K562 treated with DMSO at 1 percent for 4 hours (cell line): Measurements from ENCODE around the gene CIZ1. TPM values are rescaled to one million over a fixed set of nuclear protein-coding genes. Genes with fewer than 3 reads are reported as not detected.

Experiments used
- total RNA-seq: library from RNA; unstranded; fragments of 300-600 nt; gene quantifications from 2 replicates; pipeline ENCODE4 v1.2.3, GENCODE V29; 2022; ENCODE audit not compliant: insufficient read depth

Gene CIZ1, protein sequence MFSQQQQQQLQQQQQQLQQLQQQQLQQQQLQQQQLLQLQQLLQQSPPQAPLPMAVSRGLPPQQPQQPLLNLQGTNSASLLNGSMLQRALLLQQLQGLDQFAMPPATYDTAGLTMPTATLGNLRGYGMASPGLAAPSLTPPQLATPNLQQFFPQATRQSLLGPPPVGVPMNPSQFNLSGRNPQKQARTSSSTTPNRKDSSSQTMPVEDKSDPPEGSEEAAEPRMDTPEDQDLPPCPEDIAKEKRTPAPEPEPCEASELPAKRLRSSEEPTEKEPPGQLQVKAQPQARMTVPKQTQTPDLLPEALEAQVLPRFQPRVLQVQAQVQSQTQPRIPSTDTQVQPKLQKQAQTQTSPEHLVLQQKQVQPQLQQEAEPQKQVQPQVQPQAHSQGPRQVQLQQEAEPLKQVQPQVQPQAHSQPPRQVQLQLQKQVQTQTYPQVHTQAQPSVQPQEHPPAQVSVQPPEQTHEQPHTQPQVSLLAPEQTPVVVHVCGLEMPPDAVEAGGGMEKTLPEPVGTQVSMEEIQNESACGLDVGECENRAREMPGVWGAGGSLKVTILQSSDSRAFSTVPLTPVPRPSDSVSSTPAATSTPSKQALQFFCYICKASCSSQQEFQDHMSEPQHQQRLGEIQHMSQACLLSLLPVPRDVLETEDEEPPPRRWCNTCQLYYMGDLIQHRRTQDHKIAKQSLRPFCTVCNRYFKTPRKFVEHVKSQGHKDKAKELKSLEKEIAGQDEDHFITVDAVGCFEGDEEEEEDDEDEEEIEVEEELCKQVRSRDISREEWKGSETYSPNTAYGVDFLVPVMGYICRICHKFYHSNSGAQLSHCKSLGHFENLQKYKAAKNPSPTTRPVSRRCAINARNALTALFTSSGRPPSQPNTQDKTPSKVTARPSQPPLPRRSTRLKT
- 343 and 379 TPM in 2 replicates for total RNA-seq

DNA sequence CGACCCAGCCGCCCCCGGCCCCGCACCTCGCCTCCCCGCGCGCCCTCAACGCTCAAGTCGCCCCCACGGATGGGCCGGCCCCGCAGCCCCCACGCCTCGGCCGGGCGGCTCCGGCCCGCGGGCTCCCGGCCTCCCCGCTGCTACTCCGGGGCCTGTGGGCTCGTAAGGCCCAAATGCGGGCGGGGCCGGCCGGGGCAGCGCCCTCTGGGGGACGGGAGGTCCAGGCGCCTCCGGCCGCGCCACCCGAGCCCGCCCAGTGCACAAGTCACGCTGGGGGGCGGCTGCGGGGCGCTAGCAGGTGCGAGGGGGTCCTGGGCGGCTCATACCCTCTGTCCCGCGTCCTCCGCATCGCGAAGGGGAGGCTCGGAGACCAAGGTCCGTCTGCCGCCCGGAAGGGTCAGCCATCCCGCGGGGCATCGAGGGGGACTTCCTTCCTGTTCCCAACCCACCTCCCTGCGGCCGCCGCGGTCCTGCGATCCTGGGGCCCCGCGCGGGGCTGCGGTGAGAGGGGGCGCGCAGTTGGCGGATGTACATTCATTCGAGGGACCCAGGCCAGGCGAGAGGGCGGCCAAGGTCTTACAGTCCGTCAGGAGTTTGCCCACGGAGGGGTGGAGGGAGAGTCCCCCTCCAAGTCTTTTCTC is at the start of gene CIZ1:
CIZ1 (minus strand) TSS at position 167 of the 641 bp plus-strand sequence. CDS start 715 bp downstream, outside the sequence.

DNA sequence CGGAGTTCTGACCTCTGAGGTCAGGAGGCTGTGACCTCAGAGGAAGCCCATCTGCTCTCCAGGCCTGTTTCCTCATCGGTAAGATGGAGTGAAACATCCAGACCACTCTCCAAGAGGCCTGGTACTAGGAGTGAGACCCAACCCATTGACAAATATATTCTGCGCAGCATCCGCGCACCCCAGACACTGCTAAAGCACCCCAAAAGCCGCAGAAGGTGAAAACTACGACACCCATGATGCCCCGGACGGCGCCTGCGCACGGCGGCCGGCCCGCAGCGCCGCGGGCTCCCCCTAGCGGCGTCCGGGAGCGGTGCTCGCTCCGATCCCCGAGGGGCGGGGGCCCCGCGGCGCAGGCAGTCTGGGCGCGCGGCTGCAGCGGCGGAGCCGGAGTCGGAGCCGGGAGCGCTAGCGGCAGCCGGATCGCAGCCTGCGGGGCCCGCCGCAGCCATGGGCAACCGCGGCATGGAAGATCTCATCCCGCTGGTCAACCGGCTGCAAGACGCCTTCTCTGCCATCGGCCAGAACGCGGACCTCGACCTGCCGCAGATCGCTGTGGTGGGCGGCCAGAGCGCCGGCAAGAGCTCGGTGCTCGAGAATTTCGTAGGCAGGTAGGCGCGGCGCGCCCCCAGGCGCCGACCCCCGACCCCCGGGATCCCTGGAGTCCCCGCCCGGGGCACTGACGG is 11.8 kb upstream of the CIZ1 start, which contains the start of gene DNM1:
DNM1 (plus strand) TSS at position 356 of the 683 bp plus-strand sequence; CDS start at position 448, 92 bp downstream.

GRCh38 chr9:128159784-128160602 is 31.4 kb downstream of the CIZ1 start, which contains the start of gene BBLN:
BBLN (plus strand) TSS chr9:128160265; CDS start chr9:128160408, 143 bp downstream.

DNA sequence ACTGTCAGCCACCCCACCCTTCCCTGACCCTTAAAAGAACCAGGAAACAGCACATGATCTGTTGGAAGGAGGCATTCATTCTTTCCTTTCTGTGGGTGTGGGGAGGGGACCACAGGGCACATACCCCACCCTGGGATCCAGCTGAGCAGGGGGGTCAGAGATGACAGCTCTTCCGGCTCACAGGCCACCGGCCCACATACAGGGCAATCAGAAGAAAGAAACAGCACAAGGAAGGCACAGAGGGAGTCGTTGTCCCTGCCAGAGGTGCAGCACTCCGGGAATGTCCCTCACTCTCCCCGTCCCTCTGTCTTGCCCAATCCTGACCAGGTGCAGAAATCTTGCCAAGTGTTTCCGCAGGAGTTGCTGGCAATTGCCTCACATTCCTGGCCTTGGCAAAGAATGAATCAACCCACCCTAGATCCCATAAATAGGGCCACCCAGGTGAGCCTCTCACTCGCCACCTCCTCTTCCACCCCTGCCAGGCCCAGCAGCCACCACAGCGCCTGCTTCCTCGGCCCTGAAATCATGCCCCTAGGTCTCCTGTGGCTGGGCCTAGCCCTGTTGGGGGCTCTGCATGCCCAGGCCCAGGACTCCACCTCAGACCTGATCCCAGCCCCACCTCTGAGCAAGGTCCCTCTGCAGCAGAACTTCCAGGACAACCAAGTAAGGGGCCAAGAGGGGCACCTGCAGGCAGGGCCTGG is 42.2 kb downstream of the CIZ1 start, which contains the start of gene LCN2:
LCN2 (plus strand) TSS at position 453 of the 701 bp plus-strand sequence; CDS start at position 526, 73 bp downstream.

DNA sequence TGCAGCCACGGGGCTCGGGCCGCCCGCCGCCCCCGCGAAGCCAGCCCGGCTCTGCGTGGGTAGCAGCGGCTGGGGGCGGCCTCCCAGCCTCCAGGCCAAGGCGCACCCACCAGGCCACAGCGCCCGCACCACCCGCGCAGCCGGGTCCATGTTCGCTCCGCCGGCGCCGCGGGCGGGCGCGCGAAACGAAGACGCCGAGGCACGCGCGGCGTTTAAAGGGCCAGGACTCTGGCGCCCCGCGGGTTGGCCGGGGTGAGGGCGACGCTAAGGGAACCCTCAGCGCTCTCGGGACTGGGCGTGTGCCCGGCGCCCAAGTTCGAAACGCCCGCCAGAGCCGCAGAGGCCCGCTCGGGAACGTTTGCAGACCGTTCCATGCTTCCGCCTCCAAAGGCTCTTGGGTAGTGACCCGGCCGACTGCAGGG is 63.8 kb downstream of the CIZ1 start, which contains the start of gene PTGES2:
PTGES2 (minus strand) TSS at position 162 of the 422 bp plus-strand sequence; CDS start at position 150, 12 bp downstream.

Other genes with a start within 250 kb of the CIZ1 start
- gene EEIG1, start 210.6 kb downstream of the CIZ1 start, total RNA-seq: 40.2 and 53.4 TPM in 2 replicates
- 13.0 and 16.7 TPM in 2 replicates for gene NAIF1, start 124.3 kb downstream of the CIZ1 start, total RNA-seq
- gene SLC25A25, start 123.3 kb downstream of the CIZ1 start, total RNA-seq: 31.9 and 37.2 TPM in 2 replicates
- gene PTGES2, start 63.8 kb downstream of the CIZ1 start, total RNA-seq: 54.6 and 60.2 TPM in 2 replicates
- not detected in 2 replicates for gene LCN2, start 42.1 kb downstream of the CIZ1 start, total RNA-seq
- gene BBLN, start 31.3 kb downstream of the CIZ1 start, total RNA-seq: 284 and 311 TPM in 2 replicates
- 37.5 and 41.5 TPM in 2 replicates for gene DNM1, start 11.8 kb upstream of the CIZ1 start, total RNA-seq
- 95.4 and 101 TPM in 2 replicates for gene GOLGA2, start 84.4 kb upstream of the CIZ1 start, total RNA-seq
- 119 and 149 TPM in 2 replicates for gene SWI5, start 84.7 kb upstream of the CIZ1 start, total RNA-seq
- 25.4 and 29.2 TPM in 2 replicates for gene TRUB2, start 130.9 kb upstream of the CIZ1 start, total RNA-seq
- gene COQ4, start 131.3 kb upstream of the CIZ1 start, total RNA-seq: 98.0 and 105 TPM in 2 replicates
- gene SLC27A4, start 149.0 kb upstream of the CIZ1 start, total RNA-seq: 12.8 and 15.5 TPM in 2 replicates
- 40.9 and 42.9 TPM in 2 replicates for gene URM1, start 179.8 kb upstream of the CIZ1 start, total RNA-seq
- gene CERCAM, start 229.3 kb upstream of the CIZ1 start, total RNA-seq: 33.3 and 41.6 TPM in 2 replicates